Keratinocyte (primary cell): ENCODE results near the gene GNB1L. TPM values are rescaled to one million over a fixed set of nuclear protein-coding genes. Genes with fewer than 3 reads are reported as not detected.

ENCODE experiments used
- DNase-seq: peaks from one replicate; pipeline ENCODE4 v3.0.0-alpha.2; 2011; ENCODE audit warnings: low read depth, missing footprints, low spot score
- FAIRE-seq: peaks from 2 replicates; lab custom pipeline; 2011; peaks lifted over from hg19 to GRCh38; lab: Jason Lieb, UNC
- H2AFZ ChIP-seq: 2 replicates; pipeline ENCODE4 v1.6.0; 2012; ENCODE audit warnings: low read length, control low read depth, inconsistent platforms; ENCODE audit not compliant: control insufficient read depth
- H3K27ac ChIP-seq: 2 replicates; pipeline ENCODE4 v1.5.1; 2011; ENCODE audit warnings: low read length; ENCODE audit not compliant: control insufficient read depth, insufficient read depth
- H3K27me3 ChIP-seq: 3 replicates; pipeline ENCODE4 v1.6.0; 2011; ENCODE audit warnings: low read length; ENCODE audit not compliant: control insufficient read depth, insufficient read depth; ENCODE audit errors: extremely low read depth
- H3K36me3 ChIP-seq, 2 experiments: 2 replicates in 1 of 2; 3 replicates in 1 of 2; pipeline ENCODE4 v1.5.1; 2011; ENCODE audit warnings: low read length in 2 of 2, mild to moderate bottlenecking in 1 of 2; ENCODE audit not compliant: control insufficient read depth in 2 of 2, insufficient read depth in 2 of 2; ENCODE audit errors: extremely low read depth in 1 of 2
- H3K4me1 ChIP-seq: 3 replicates; pipeline ENCODE4 v1.5.1; 2011; ENCODE audit warnings: low read length; ENCODE audit not compliant: control insufficient read depth, insufficient read depth; ENCODE audit errors: extremely low read depth
- H3K4me2 ChIP-seq: 3 replicates; pipeline ENCODE4 v1.6.0; 2011; ENCODE audit warnings: low read depth, low read length; ENCODE audit not compliant: control insufficient read depth, insufficient read depth; ENCODE audit errors: extremely low read depth
- H3K4me3 ChIP-seq, 3 experiments: fragments of 200-600 bp in 1 of 3; sonication (generic) in 1 of 3; 2 replicates in 2 of 3; 3 replicates in 1 of 3; pipeline ENCODE4 v1.5.1; 2011 to 2016; ENCODE audit warnings: low read length in 3 of 3, mild to moderate bottlenecking in 3 of 3, control low read depth in 2 of 3, inconsistent platforms in 1 of 3, low read depth in 1 of 3, mixed read lengths in 1 of 3, mixed run types in 1 of 3, moderate library complexity in 1 of 3; ENCODE audit not compliant: control insufficient read depth in 2 of 3, insufficient read depth in 2 of 3; ENCODE audit errors: extremely low read depth in 1 of 3
- H3K79me2 ChIP-seq: 2 replicates; pipeline ENCODE4 v1.6.0; 2012; ENCODE audit warnings: low read length; ENCODE audit not compliant: control insufficient read depth, insufficient read depth
- H3K9ac ChIP-seq: 3 replicates; pipeline ENCODE4 v1.6.0; 2011; ENCODE audit warnings: low read length; ENCODE audit not compliant: control insufficient read depth, insufficient read depth; ENCODE audit errors: extremely low read depth
- H3K9me1 ChIP-seq: 3 replicates; pipeline ENCODE4 v1.6.0; 2011; ENCODE audit warnings: low read length; ENCODE audit not compliant: control insufficient read depth, insufficient read depth; ENCODE audit errors: extremely low read depth
- H3K9me3 ChIP-seq: 2 replicates; pipeline ENCODE4 v1.5.1; 2012; ENCODE audit warnings: low read depth, low read length; ENCODE audit not compliant: control insufficient read depth
- H4K20me1 ChIP-seq: 3 replicates; pipeline ENCODE4 v1.6.0; 2011; ENCODE audit warnings: low read length; ENCODE audit not compliant: control insufficient read depth, insufficient read depth; ENCODE audit errors: extremely low read depth
- CTCF ChIP-seq, 3 experiments: IDR thresholded peaks in 1 of 3; conservative IDR thresholded peaks in 1 of 3; optimal IDR thresholded peaks in 1 of 3; 2 replicates in 2 of 3; 3 replicates in 1 of 3; pipeline versions ENCODE3 to v1.5.1; 2011; ENCODE audit warnings: low read length in 3 of 3, mild to moderate bottlenecking in 3 of 3, moderate library complexity in 2 of 3, control low read depth in 1 of 3, inconsistent platforms in 1 of 3; ENCODE audit not compliant: insufficient read depth in 2 of 3; ENCODE audit errors: extremely low read depth in 1 of 3
- EZH2 ChIP-seq: IDR thresholded peaks from one replicate; pipeline ENCODE4 v1.6.1; 2012; ENCODE audit warnings: inconsistent platforms, mild to moderate bottlenecking, low read length, moderate library complexity
- dilution Hi-C: fragments of 300-500 bp; cut with MboI; formaldehyde crosslinking; loops from one replicate; pipeline ENCODE4 v1.7.0; 2020; ENCODE audit warnings: low sequenced_read_pairs; ENCODE audit not compliant: extremely low pct_ligation_motif_present
- polyA plus RNA-seq, 5 experiments: library from polyadenylated mRNA; depleted of rRNA in 3 of 5; stranded (reverse) in 3 of 5; stranded (forward) in 1 of 5; unstranded in 1 of 5; fragments of >200 nt; gene quantifications; 1 replicate in 1 of 5; 2 replicates in 3 of 5; 3 replicates in 1 of 5; pipeline versions ENCODE4 v1.2.1 to v1.2.3, GENCODE V29; 2011 to 2012; ENCODE audit warnings: missing spikeins in 2 of 5, low read depth in 1 of 5, low replicate concordance in 1 of 5

Gene GNB1L
- polyA plus RNA-seq, 1 donor (not counting 4 experiments of a cell fraction or from before 2014, with no cell fraction given), result 2.0 TPM

GRCh38 chr22:19803736-19804267, 50.9 kb downstream of the GNB1L start:
- DNase-seq (no peak), FAIRE-seq (no peak)
- peaks cover 0 to 4% of the 10 kb centered on the region in 2 experiments for H3K36me3 ChIP-seq
- no peak overlapping the region for H3K4me2 ChIP-seq
- dilution Hi-C loops, result no loop called here
- no peak overlapping the region for H3K27ac ChIP-seq
- H3K9ac ChIP-seq, result no peak overlapping the region
- no peaks in the 10 kb centered on the region for H3K9me1 ChIP-seq
- no peak overlapping the region for H2AFZ ChIP-seq
- TF ChIP-seq CTCF (optimal IDR thresholded peaks at IDR 0.05 in 1 of 3, IDR thresholded peaks at IDR 0.05 in 1 of 3, conservative IDR thresholded peaks at IDR 0.05 in 1 of 3; ENCODE audit: extremely low read depth in 1 of 3, insufficient read depth in 2 of 3, low read length in 3 of 3) (no peak), EZH2 (no peak)
- no peaks in the 10 kb centered on the region for H3K79me2 ChIP-seq
- no peaks in the 10 kb centered on the region for H3K27me3 ChIP-seq
- no peak overlapping the region for H3K4me3 ChIP-seq
- no peaks in the 10 kb centered on the region for H4K20me1 ChIP-seq
- peaks cover 33% of the 10 kb centered on the region for H3K4me1 ChIP-seq
- no peaks in the 10 kb centered on the region for H3K9me3 ChIP-seq

GRCh38 chr22:19802894-19803735, 51.6 kb downstream of the GNB1L start:
- peaks cover 0 to 4% of the 10 kb centered on the region in 2 experiments for H3K36me3 ChIP-seq
- no peak overlapping the region for H3K4me3 ChIP-seq
- no peaks in the 10 kb centered on the region for H3K9me3 ChIP-seq
- no peak overlapping the region for H3K27ac ChIP-seq
- no peak overlapping the region for H3K9ac ChIP-seq
- no peak for TF ChIP-seq CTCF (optimal IDR thresholded peaks at IDR 0.05 in 1 of 3, IDR thresholded peaks at IDR 0.05 in 1 of 3, conservative IDR thresholded peaks at IDR 0.05 in 1 of 3; ENCODE audit: extremely low read depth in 1 of 3, insufficient read depth in 2 of 3, low read length in 3 of 3)
- TF ChIP-seq EZH2, result no peak
- H3K27me3 ChIP-seq, result no peaks in the 10 kb centered on the region
- no peaks in the 10 kb centered on the region for H4K20me1 ChIP-seq
- H3K9me1 ChIP-seq, result no peaks in the 10 kb centered on the region
- FAIRE-seq, result no peak
- H2AFZ ChIP-seq, result no peak overlapping the region
- H3K4me2 ChIP-seq, result no peak overlapping the region
- dilution Hi-C loops, result no loop called here
- H3K4me1 ChIP-seq, result peaks cover 33% of the 10 kb centered on the region
- H3K79me2 ChIP-seq, result no peaks in the 10 kb centered on the region
- DNase-seq, result no peak
